Hindlimb muscle (tissue), 1 donor: Measurements from ENCODE around the gene SRI. TPM values are rescaled to one million over a fixed set of nuclear protein-coding genes. Genes with fewer than 3 reads are reported as not detected.
"Not testable (repeated sequence)": the region's sequence is repeated elsewhere in the genome, so short reads cannot be mapped to it uniquely, and the experiment has no call there.

Experiments
- DNase-seq: peaks from one replicate; pipeline ENCODE4 v3.0.0-alpha.2; 2013
- polyA plus RNA-seq: library from polyadenylated mRNA; unstranded; fragments of 120-200 nt; gene quantifications from one replicate; pipeline ENCODE4 v1.2.1, GENCODE V29; 2013; ENCODE audit not compliant: insufficient read length

The SRI gene
- polyA plus RNA-seq, result 72.3 TPM

GRCh38 chr7:88219781-88220747, at the start of gene SRI:
Gene SRI, minus strand, starts transcription at chr7:88220038. Its CDS starts 12 bp downstream, at chr7:88220026.
- peak; percentile 87 for DNase-seq

DNA sequence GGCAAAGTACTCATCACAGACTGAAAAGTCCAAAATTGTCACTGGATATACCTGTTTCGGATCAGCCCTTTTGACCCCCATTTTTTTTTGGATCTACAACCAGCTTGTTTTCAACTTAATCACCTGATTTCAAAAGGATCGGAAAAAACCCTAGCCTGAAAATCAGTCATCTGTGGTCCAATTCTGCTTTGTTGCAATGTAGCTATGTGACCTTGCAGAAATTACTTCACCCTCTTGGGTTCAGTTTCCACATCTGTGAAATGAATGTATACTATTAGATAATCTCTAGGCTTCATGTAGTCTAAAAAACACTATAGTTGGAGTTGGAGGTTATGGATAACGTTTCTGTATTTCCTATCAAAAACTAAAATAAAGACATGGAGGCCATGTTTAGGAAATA, 49.7 kb upstream of the SRI start:
- DNase-seq, result no peak

DNA sequence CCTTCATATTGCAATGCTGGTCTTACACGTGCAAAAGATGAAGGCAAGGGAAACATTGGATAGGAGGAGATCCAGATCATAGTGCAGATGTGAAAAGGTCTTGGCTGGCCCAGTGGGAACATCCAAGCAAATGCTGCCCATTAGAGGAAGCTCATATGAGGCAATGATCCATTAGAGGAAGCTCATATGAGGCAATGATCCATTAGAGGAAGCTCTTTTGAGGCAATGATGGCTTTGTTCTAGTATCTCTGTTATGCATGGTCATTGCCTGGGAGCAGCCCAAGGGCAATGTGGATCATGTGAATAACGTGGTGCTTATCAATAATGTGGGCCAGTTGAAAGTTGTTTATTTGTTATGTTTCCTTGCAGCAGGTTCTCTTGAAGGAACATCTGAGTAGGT, 49.0 kb upstream of the SRI start:
- DNase-seq, result no peak

DNA sequence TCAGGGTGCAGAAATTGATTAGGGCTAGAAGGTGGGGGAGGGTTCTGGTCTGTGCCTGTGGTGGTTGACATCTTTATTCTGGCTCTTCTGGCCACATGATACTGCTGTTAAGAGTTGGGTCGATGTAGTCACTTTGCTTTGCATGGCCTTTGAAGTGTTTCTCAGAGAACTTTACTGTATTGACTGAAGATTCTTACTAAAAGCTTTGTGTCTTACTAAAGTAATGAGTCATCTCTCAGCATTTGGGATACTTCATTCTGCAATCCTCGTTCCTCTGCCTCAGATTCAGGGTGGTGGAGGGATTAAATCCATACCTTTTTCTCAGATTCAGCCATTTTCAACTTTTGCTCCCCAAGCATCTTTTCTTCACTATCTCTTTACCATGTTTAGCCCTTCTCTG, 48.2 kb upstream of the SRI start:
- no peak for DNase-seq

GRCh38 chr7:88267421-88267820, 47.6 kb upstream of the SRI start:
- no peak for DNase-seq

- DNase-seq, result not testable (repeated sequence)
Measured at GRCh38 chr7:88264987-88265386, 45.1 kb upstream of the SRI start.

DNA sequence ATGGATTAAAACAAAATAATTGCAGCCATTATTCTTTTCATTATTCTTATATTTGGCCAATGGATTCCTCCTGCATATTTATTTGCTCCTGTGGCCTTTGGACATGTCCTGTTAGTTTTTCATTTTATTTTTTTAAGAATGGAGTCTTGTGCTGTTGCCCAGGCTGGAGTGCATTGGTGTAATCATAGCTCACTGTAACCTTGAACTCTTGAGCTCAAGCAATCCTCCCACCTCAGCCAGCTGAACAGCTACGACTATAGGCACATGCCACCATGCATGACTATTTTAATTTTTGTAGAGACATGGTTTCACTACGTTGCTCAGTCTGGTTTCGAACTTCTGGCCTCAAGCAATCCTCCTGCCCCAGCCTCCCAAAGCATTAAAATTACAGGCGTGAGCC, 42.7 kb upstream of the SRI start:
- DNase-seq, result no peak

GRCh38 chr7:88260719-88261118, 40.9 kb upstream of the SRI start:
- no peak for DNase-seq

DNA sequence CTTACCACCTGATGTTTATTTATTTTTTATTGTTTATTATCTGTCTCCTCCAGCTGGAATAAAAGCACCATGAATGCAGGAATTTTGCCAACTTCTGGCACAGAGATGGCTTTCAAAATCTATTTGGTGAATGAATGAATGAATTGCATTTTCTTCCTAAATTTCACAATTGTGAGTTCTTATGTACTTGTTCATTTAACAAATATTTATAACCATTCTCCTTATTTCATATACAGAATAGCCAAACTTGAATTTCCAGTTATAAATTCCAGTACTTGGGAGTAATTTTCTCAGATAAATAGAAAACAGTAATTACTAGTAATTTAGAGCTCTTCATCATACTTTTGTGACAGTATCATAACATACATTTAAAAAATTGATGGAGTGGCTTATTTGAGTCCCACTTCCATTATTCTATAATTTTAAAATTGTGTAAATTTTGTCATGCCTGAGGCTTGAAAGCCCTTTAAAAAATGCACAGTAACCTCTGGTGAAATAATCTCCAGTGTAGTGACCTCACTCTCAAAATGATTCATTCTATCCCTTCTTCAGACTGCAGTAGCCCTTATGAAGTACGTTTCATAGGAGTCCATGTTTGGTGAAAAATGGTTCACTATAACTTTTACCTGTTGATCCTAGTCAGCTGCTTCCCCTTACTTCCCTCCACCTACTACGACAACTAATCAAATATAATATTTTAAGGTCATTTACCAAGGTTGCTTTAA, 40.0 kb upstream of the SRI start:
- DNase-seq, result no peak

- not testable (repeated sequence) for DNase-seq
Measured at GRCh38 chr7:88258296-88258695, 38.5 kb upstream of the SRI start.

GRCh38 chr7:88256906-88257305, 37.1 kb upstream of the SRI start:
- no peak for DNase-seq

DNA sequence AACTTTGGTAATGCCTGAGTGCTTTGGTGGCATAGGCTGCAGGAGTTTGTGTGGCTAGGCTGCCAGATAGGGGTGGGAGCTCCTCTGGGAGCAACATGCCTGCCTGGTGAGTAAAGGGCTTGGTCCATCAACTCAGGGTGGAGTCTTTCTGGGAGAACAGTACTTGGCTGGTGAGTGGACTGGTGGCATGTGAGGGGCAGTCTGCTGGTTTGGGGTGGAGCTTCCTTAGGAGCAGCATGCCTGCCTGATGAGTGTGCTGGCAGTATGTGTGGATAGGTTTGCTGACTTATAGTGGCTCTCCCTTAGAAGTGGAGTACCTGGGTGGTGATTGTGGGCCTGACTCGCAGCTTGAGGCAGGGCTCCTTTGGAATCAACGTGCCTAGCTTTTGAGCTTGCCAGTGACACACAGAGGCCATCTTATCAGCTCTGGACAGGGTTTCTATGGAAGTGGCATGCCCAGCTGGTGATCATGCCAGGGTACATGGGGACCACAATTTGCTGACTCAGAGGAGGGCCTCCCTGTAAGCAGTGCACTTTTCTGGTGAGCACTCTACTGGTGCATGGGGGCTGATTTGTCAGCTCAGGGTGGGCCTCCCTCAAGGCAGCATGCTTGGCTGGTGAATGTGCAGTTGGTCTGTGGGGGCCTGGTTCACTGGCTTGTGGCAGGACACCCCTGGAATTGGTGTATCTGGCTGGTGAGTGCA, 35.0 kb upstream of the SRI start:
- DNase-seq, result no peak

GRCh38 chr7:88253640-88254039, 33.8 kb upstream of the SRI start:
- DNase-seq, result no peak

- DNase-seq, result no peak
Measured at GRCh38 chr7:88244258-88244657, 24.4 kb upstream of the SRI start.

- DNase-seq, result peak; percentile 37
Measured at GRCh38 chr7:88243345-88243909, 23.6 kb upstream of the SRI start.

- DNase-seq, result no peak
Measured at GRCh38 chr7:88239852-88240251, 20.0 kb upstream of the SRI start.

DNA sequence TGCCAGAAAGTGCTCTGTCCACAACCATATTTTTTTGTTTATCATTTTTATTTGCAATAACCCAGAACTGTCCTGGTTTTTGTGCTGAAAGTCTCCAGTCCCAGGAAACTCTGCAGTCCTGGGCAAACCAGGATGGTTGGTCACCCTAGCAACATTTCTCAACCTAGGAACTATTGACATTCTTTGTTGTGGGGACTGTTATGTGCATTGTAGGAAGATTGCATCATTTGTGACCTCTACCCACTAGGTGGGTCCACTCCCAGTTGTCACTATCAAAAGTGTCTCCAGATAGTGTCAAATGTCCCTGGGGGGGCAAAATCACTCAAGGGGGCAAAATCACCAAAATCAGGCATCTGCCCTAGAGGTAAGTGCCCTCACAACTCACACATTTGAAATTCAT, 14.0 kb upstream of the SRI start:
- DNase-seq, result no peak

DNA sequence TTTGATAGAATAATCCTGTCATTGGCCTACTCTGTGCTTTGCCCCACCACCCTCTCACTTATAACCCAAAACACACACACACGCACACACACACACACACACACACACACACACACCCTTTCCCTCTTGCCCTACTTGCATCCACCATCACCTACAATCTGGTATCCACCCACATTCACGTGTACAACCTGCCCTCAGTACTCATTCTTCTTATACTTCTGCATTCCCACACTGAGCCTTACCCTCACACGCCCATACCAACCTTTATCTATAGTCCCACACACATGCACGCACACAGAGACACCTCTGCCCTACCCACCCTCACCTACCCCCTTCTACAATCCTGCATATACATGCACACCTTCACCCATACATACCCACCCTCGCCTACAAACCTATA, 10.8 kb upstream of the SRI start:
- DNase-seq, result no peak

DNA sequence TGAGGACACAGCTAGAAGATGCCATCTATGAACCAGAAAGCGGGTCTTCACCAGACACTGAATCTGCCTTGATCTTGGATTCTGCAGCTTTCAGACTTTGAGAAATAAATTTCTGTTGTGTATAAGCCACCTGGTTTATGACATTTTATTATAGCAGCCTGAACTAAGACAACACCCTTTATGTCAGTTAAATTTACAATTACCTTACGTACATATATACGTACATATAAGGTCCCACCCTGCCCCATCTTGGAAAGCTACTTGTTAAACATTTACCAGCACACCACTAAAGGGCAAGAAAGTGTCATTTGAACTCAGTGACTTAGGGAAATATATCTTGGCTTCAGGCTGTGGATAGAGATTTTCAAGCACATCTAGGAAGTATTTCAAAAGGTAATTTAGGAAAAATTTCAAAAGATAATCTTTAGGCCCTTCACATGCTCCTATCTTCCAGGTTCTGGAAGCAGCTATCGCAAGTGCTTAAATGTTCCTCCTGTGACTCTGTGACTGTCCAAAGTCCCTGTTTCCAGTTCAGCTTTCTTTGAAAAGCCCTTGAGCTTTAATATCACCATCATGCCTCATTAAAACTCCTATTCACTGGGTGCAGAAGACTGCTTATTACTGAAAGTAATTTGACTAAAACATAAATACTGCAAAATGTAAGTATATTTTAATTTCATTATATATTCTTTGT, 9.6 kb upstream of the SRI start:
- no peak for DNase-seq

GRCh38 chr7:88226886-88227516, 7.2 kb upstream of the SRI start:
- DNase-seq, result no peak

GRCh38 chr7:88226201-88226600, 6.4 kb upstream of the SRI start:
- DNase-seq, result no peak
